Measurements from ENCODE around the gene DRG1. TPM values are rescaled to one million over a fixed set of nuclear protein-coding genes. Genes with fewer than 3 reads are reported as not detected.

The DRG1 gene
- polyA plus RNA-seq, 2 of the 4 experiments (the other 2 are of a cell fraction): 77.5 to 90.4 TPM

DNA sequence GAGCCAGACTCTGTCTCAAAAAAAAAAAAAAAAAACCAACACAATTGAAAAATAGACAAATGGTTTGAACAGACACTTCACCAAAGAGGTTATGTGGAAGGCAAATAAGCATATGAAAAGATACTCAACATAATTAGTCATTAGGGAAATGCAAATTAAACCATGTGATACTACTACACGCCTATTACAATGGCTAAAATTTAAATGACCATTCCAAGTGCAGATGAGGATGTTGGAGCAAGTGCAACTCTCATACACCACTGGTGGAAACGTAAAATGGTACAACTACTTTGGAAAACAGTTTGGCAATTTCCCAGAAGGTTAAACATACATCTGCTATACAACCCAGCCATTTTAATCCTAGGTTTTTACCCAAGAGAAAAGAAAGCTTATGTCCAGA lies 65.9 kb downstream of the DRG1 start:
- WGBS (ENCODE audit: missing lambda C conversion rate): 88% methylated on average over 2 of the region's 2 CpGs
- FAIRE-seq: no peak
- TF ChIP-seq EHF (CRISPR knock-in tag; IDR thresholded peaks at IDR 0.05): no peak
- TF ChIP-seq SREBF2 (IDR thresholded peaks at IDR 0.05): no peak
- TF ChIP-seq NFE2L2 (conservative IDR thresholded peaks at IDR 0.05; ENCODE audit: low read length): no peak
- no peak for TF ChIP-seq NPAS2 (CRISPR knock-in tag; IDR thresholded peaks at IDR 0.05; ENCODE audit: borderline replicate concordance)
- no peak for TF ChIP-seq POLR2AphosphoS2 (conservative IDR thresholded peaks at IDR 0.05; ENCODE audit: low read length)
- TF ChIP-seq CBX2 (IDR thresholded peaks at IDR 0.05; ENCODE audit: borderline replicate concordance, low read depth): no peak
- Histone ChIP-seq H3K9me3 (no peaks in the 10 kb centered on the region), H3K4me2 (no peak overlapping the region), H3K27ac (no peak overlapping the region), H3K4me1 (no peaks in the 10 kb centered on the region), H3K4me3 (no peak overlapping the region)
- ATAC-seq: no peak
- DNase-seq (ENCODE audit: low read depth in 1 of 2, low spot score in 1 of 2): no peak
- POLR2A ChIA-PET: no interaction called here
- CTCF ChIA-PET: no interaction called here

DNA sequence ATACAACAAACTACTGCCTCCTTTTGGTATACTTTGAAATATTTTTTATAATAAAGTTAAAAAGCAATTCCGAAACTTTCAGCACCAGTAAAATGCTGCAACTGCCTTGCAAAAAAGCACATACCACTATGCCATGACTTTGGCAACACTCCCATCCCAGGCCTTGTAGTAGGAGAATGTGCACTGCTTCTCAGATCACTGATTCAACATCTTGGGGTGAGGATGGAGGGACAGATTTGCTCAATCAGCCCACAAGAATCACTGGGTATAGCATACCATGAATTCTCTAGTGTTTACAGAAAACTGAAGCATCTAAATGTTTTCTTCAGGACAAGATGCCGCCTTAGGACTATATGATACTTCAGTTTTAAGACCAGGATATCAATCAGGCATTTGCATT lies 75.3 kb downstream of the DRG1 start:
- ATAC-seq (no peak), FAIRE-seq (no peak), DNase-seq (ENCODE audit: low read depth in 1 of 2, low spot score in 1 of 2) (no peak)
- Histone ChIP-seq H3K4me1 (no peaks in the 10 kb centered on the region), H3K4me3 (no peak overlapping the region), H3K27ac (no peak overlapping the region), H3K4me2 (no peak overlapping the region), H3K9me3 (no peaks in the 10 kb centered on the region)
- CTCF ChIA-PET: interaction anchor here (0.6 kb wide), 2 partner anchors 122 to 441 kb away, joined by 3 read pairs; no protein-coding TSS in a partner anchor
- 94% methylated on average over 2 of the region's 2 CpGs for WGBS (ENCODE audit: missing lambda C conversion rate)
- POLR2A ChIA-PET: no interaction called here
- no peak for TF ChIP-seq MAFK (IDR thresholded peaks at IDR 0.05; ENCODE audit: partially characterized antibody)

DNA sequence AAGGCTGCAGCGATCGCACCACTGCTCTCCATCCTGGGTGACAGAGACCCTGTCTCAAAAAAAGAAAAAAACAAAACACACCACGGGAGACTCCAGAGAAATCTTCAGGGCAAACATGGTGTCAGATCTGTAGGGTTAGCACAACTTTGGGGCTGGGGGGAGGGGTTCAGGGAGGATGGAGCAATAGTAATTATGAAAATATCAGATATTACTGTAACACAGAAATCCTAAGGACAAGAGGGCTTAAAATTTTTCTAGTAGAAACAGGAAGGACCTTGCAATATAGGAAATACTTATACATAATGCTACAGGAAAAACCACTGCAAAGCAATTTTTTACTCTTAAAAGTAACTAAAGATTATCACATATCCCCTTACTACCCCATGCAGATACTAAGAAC lies 76.4 kb downstream of the DRG1 start:
- ChIA-PET POLR2A (no interaction called here), CTCF (interaction anchor here (1.0 kb wide), 1 partner anchor 51 kb away, joined by 3 read pairs; no protein-coding TSS in a partner anchor)
- H3K4me2 ChIP-seq: no peak overlapping the region
- no peak for TF ChIP-seq FOSB (CRISPR knock-in tag; IDR thresholded peaks at IDR 0.05)
- TF ChIP-seq RCOR1 (IDR thresholded peaks at IDR 0.05; ENCODE audit: low read depth, low read length): no peak
- TF ChIP-seq BHLHE40 (IDR thresholded peaks at IDR 0.05; ENCODE audit: low read depth, low read length): no peak
- TF ChIP-seq, protein P1, sequence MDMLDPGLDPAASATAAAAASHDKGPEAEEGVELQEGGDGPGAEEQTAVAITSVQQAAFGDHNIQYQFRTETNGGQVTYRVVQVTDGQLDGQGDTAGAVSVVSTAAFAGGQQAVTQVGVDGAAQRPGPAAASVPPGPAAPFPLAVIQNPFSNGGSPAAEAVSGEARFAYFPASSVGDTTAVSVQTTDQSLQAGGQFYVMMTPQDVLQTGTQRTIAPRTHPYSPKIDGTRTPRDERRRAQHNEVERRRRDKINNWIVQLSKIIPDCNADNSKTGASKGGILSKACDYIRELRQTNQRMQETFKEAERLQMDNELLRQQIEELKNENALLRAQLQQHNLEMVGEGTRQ (IDR thresholded peaks at IDR 0.05): no peak
- no peak for TF ChIP-seq HDAC2 (IDR thresholded peaks at IDR 0.05)
- TF ChIP-seq, protein P2, sequence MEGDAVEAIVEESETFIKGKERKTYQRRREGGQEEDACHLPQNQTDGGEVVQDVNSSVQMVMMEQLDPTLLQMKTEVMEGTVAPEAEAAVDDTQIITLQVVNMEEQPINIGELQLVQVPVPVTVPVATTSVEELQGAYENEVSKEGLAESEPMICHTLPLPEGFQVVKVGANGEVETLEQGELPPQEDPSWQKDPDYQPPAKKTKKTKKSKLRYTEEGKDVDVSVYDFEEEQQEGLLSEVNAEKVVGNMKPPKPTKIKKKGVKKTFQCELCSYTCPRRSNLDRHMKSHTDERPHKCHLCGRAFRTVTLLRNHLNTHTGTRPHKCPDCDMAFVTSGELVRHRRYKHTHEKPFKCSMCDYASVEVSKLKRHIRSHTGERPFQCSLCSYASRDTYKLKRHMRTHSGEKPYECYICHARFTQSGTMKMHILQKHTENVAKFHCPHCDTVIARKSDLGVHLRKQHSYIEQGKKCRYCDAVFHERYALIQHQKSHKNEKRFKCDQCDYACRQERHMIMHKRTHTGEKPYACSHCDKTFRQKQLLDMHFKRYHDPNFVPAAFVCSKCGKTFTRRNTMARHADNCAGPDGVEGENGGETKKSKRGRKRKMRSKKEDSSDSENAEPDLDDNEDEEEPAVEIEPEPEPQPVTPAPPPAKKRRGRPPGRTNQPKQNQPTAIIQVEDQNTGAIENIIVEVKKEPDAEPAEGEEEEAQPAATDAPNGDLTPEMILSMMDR (IDR thresholded peaks at IDR 0.05): no peak
- TF ChIP-seq KDM5A (IDR thresholded peaks at IDR 0.05): no peak
- TF ChIP-seq ZC3H11A (IDR thresholded peaks at IDR 0.05): no peak
- no peak for TF ChIP-seq CEBPB (IDR thresholded peaks at IDR 0.05)
- no peak for TF ChIP-seq POLR2AphosphoS2 (conservative IDR thresholded peaks at IDR 0.05; ENCODE audit: low read length)
- TF ChIP-seq, protein P3, sequence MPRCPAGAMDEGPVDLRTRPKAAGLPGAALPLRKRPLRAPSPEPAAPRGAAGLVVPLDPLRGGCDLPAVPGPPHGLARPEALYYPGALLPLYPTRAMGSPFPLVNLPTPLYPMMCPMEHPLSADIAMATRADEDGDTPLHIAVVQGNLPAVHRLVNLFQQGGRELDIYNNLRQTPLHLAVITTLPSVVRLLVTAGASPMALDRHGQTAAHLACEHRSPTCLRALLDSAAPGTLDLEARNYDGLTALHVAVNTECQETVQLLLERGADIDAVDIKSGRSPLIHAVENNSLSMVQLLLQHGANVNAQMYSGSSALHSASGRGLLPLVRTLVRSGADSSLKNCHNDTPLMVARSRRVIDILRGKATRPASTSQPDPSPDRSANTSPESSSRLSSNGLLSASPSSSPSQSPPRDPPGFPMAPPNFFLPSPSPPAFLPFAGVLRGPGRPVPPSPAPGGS (IDR thresholded peaks at IDR 0.05): no peak
- TF ChIP-seq POLR2A (IDR thresholded peaks at IDR 0.05; ENCODE audit: low read length): no peak
- TF ChIP-seq, protein P4, sequence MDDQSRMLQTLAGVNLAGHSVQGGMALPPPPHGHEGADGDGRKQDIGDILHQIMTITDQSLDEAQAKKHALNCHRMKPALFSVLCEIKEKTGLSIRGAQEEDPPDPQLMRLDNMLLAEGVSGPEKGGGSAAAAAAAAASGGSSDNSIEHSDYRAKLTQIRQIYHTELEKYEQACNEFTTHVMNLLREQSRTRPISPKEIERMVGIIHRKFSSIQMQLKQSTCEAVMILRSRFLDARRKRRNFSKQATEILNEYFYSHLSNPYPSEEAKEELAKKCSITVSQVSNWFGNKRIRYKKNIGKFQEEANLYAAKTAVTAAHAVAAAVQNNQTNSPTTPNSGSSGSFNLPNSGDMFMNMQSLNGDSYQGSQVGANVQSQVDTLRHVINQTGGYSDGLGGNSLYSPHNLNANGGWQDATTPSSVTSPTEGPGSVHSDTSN (IDR thresholded peaks at IDR 0.05): no peak
- no peak for TF ChIP-seq ZSCAN20 (CRISPR knock-in tag; IDR thresholded peaks at IDR 0.05)
- TF ChIP-seq KDM1A (IDR thresholded peaks at IDR 0.05; ENCODE audit: low read depth): no peak
- no peak for TF ChIP-seq NPAS2 (CRISPR knock-in tag; IDR thresholded peaks at IDR 0.05; ENCODE audit: borderline replicate concordance)
- no peak for TF ChIP-seq HOXA7 (CRISPR knock-in tag; IDR thresholded peaks at IDR 0.05)
- no peak for TF ChIP-seq FOXS1 (CRISPR knock-in tag; IDR thresholded peaks at IDR 0.05)
- H3K27ac ChIP-seq: no peak overlapping the region
- DNase-seq (ENCODE audit: low read depth in 1 of 2, low spot score in 1 of 2) (no peak), ATAC-seq (no peak), FAIRE-seq (no peak)
- WGBS (ENCODE audit: missing lambda C conversion rate): 85% methylated on average over 3 of the region's 3 CpGs
- no peaks in the 10 kb centered on the region for H3K4me1 ChIP-seq
- H3K4me3 ChIP-seq: no peak overlapping the region
- H3K9me3 ChIP-seq: no peaks in the 10 kb centered on the region

Measured in A549 (cell line).